Measurements from ENCODE around the gene GLTP. TPM values are rescaled to one million over a fixed set of nuclear protein-coding genes. Genes with fewer than 3 reads are reported as not detected.

GLTP gene
- total RNA-seq, 3 donors from 2014 or later (not counting 1 experiment from before 2014, with no cell fraction given): 48.6 to 52.8 (median 49.2) TPM

DNA sequence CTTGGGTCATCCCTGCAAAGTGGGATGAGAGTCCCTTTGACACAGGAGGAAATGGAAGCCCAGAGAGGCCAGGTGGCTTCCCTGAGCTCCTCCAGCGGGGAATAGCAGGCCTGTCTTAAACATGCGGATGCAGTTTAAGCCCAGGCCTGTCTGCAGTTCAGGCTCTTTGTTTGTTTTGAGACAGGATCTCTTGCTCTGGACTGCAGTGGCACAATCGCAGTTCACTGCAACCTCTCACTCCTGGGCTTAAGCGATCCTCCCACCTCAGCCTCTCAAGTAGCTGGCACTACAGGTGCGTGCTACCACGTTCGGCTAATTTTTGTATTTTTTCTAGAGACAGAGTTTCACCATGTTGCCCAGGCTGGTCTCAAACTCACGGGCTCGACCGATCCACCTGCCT, 50.7 kb downstream of the GLTP start:
- Histone ChIP-seq H3K4me1 (ENCODE audit: control insufficient read depth, insufficient read depth, low read length) (no peaks in the 10 kb centered on the region), H3K36me3 (ENCODE audit: control insufficient read depth, insufficient read depth, low read length) (no peaks in the 10 kb centered on the region), H3K9me3 (ENCODE audit: control insufficient read depth, insufficient read depth, low read length) (no peaks in the 10 kb centered on the region), H3K27ac (ENCODE audit: low read length) (no peak overlapping the region), H3K4me3 (ENCODE audit: low read length) (no peak overlapping the region), H3K27me3 (ENCODE audit: control insufficient read depth, insufficient read depth, low read length) (peaks cover 10% of the 10 kb centered on the region)
- TF ChIP-seq, protein P1, sequence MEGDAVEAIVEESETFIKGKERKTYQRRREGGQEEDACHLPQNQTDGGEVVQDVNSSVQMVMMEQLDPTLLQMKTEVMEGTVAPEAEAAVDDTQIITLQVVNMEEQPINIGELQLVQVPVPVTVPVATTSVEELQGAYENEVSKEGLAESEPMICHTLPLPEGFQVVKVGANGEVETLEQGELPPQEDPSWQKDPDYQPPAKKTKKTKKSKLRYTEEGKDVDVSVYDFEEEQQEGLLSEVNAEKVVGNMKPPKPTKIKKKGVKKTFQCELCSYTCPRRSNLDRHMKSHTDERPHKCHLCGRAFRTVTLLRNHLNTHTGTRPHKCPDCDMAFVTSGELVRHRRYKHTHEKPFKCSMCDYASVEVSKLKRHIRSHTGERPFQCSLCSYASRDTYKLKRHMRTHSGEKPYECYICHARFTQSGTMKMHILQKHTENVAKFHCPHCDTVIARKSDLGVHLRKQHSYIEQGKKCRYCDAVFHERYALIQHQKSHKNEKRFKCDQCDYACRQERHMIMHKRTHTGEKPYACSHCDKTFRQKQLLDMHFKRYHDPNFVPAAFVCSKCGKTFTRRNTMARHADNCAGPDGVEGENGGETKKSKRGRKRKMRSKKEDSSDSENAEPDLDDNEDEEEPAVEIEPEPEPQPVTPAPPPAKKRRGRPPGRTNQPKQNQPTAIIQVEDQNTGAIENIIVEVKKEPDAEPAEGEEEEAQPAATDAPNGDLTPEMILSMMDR (IDR thresholded peaks at IDR 0.05): no peak
- ATAC-seq (no peak), DNase-seq (no peak)
- no peaks in the 10 kb centered on the region for H3K9me3 Mint-ChIP-seq
- no peak overlapping the region for H3K4me3 Mint-ChIP-seq
- H3K36me3 Mint-ChIP-seq: no peaks in the 10 kb centered on the region
- WGBS (ENCODE audit: insufficient coverage): 83% methylated on average over 10 of the region's 10 CpGs
- intact Hi-C loops (cut with micrococcal nuclease): no loop called here
- H3K27ac Mint-ChIP-seq: no peak overlapping the region
- peaks cover 19 to 24% of the 10 kb centered on the region in 2 donors for H3K27me3 Mint-ChIP-seq (ENCODE audit: low read depth in 2 of 2)
- peaks cover 5 to 9% of the 10 kb centered on the region in 2 donors for H3K4me1 Mint-ChIP-seq

DNA sequence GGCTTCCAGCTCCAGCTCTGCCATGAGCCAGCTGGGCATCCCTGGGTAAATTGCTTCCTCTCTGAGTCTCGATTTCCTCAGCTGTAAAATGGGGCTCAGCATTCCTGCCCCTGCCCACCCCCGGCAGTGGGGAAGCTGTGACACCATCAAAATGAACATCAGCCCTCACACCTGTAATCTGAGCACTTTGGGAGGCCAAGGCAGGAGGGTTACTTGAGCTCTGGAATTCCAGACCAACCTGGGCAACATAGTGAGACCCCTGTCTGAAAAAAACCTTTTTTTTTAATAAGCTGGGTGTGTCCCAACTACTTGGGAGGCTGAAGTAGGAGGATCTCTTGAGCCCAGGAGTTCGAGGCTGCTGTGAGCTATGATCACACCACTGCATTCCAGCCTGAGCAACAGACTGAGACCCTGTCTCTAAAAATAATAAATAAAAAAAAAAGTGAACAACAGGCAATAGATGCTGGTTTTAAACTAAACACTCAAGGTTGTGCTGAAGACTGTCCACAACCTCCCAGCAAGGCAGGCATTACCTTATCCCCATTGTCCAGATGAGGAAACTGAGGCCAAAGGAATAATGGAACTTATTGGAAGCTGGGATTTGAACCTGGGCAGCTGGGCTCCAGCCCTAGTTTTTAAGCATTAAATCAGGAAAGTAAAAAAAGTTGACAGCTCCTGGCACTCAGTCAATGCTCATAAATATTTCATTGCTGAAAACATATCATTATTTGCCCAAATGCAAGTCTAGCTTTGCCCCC, 51.4 kb downstream of the GLTP start:
- peaks cover 19 to 24% of the 10 kb centered on the region in 2 donors for H3K27me3 Mint-ChIP-seq (ENCODE audit: low read depth in 2 of 2)
- no peaks in the 10 kb centered on the region for H3K4me1 ChIP-seq (ENCODE audit: control insufficient read depth, insufficient read depth, low read length)
- peaks cover 5% of the 10 kb centered on the region for H3K27me3 ChIP-seq (ENCODE audit: control insufficient read depth, insufficient read depth, low read length)
- peaks cover 5 to 9% of the 10 kb centered on the region in 2 donors for H3K4me1 Mint-ChIP-seq
- no peaks in the 10 kb centered on the region for H3K9me3 ChIP-seq (ENCODE audit: control insufficient read depth, insufficient read depth, low read length)
- H3K36me3 ChIP-seq (ENCODE audit: control insufficient read depth, insufficient read depth, low read length): no peaks in the 10 kb centered on the region
- no peak overlapping the region for H3K4me3 Mint-ChIP-seq
- intact Hi-C loops (cut with micrococcal nuclease): no loop called here
- H3K27ac Mint-ChIP-seq: no peak overlapping the region
- TF ChIP-seq, protein P1 (IDR thresholded peaks at IDR 0.05): no peak
- 73% methylated on average over 3 of the region's 3 CpGs for WGBS (ENCODE audit: insufficient coverage)
- DNase-seq (no peak), ATAC-seq (no peak)
- H3K36me3 Mint-ChIP-seq: no peaks in the 10 kb centered on the region
- H3K9me3 Mint-ChIP-seq: no peaks in the 10 kb centered on the region
- no peak overlapping the region for H3K4me3 ChIP-seq (ENCODE audit: low read length)
- H3K27ac ChIP-seq (ENCODE audit: low read length): no peak overlapping the region

DNA sequence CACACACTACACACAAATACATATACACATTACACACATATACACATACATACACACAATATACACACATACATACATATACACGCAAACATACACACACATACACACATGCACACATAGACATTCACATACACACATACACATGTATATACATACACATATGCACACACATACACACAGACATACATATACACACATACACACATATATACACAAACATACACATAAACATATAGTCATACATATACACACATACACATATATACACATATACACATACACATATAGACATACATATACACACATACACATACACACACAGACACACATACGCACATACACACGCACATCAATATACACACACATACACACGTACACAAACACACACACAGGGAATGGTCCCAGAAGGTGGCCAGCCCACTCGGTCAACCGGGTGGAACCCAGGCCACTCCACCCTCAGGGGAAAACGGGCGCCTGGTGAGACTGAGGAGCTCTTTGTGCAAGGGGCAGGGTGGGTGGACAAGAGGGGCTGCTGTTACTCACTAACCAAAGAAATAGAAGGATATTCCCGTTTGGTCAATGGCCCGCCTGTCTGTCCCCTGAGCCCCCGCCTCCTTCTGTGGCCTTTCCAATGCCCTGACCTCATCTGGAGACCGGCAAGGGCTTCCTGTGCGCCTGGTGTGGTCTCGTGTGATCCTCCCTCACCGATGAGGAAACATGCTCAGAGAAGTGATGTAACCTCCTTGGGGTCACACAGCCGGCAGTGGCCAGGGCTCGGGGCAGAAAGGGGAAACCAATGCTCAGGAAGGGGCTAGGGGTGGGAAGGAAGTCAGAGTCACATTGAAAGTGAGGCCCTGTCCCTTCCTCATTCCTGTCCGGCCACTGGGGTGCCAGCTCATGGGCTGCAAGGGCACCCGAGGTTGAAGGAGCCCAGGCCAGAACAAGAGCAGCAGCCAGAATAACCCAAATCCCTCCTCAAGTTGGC, 52.5 kb downstream of the GLTP start:
- Mint-ChIP-seq H3K4me1 (peaks cover 0 to 5% of the 10 kb centered on the region in 2 donors), H3K36me3 (no peaks in the 10 kb centered on the region), H3K27ac (peak overlapping the region in 1 of 2 donors; percentile 72), H3K9me3 (no peaks in the 10 kb centered on the region), H3K27me3 (ENCODE audit: low read depth in 2 of 2) (peaks cover 14 to 19% of the 10 kb centered on the region in 2 donors), H3K4me3 (no peak overlapping the region)
- TF ChIP-seq, protein P1 (IDR thresholded peaks at IDR 0.05): no peak
- Histone ChIP-seq H3K27me3 (ENCODE audit: control insufficient read depth, insufficient read depth, low read length) (no peaks in the 10 kb centered on the region), H3K27ac (ENCODE audit: low read length) (no peak overlapping the region), H3K36me3 (ENCODE audit: control insufficient read depth, insufficient read depth, low read length) (no peaks in the 10 kb centered on the region), H3K4me1 (ENCODE audit: control insufficient read depth, insufficient read depth, low read length) (no peaks in the 10 kb centered on the region), H3K9me3 (ENCODE audit: control insufficient read depth, insufficient read depth, low read length) (no peaks in the 10 kb centered on the region), H3K4me3 (ENCODE audit: low read length) (no peak overlapping the region)
- DNase-seq: peak in 1 of 2 donors; percentile 16
- 50% methylated on average over 19 of the region's 19 CpGs for WGBS (ENCODE audit: insufficient coverage)
- peak; percentile 38 to 73 (median 55) for ATAC-seq
- intact Hi-C loops (cut with micrococcal nuclease): no loop called here

Data from natural killer cell (primary cell).